ENCODE measurements around the gene COQ6.
"Not testable (repeated sequence)": the region's sequence is repeated elsewhere in the genome, so short reads cannot be mapped to it uniquely, and the experiment has no call there.

COQ6 gene

DNA sequence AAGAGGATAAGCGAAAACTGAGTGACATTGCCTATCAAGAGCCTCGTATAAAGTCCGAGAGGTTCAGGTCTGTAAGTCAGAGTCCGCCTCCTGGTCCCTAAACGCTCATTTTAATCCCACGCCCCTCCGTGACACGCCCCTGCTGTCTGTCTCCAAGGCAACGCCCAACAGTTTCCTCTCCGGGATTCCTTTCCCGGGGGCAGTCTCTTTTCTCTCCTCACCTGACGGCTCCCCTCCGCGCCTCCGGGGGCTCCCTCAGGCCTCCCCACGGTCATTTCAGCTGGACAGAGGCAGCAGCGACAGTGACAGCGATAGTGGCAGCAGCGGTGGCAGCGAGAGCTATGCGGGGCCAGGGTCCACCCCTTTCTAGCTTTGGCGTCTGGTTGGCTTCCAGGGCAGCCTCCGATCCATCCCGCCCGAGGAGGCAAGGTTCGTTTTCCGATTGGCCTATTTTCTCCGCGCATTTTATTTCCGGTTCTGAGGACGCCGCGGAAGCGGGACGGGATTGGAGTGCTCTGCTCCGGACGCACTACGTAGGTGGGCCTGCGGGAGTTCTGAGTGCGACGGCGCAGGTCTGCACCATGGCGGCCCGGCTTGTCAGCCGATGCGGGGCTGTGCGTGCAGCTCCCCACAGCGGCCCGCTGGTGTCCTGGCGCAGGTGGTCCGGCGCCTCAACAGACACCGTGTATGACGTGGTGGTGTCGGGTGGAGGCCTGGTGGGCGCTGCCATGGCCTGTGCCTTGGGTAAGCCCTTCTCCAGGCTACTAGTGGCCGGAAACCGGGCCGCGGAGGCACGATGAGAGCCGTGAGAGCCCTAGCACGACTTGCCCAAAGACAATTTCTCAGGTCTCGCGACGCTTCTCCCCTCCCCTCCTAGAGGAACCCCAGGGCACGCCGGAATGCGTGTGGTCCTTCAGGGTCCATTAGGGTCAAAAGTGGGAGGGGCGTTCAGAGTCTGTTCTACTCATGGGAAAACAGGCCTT, at the start of gene COQ6, which contains the start of gene FAM161B:
TSS of gene COQ6 (plus strand) at position 551 of the 983 bp plus-strand sequence. CDS start at position 582, 31 bp downstream.
TSS of gene FAM161B (minus strand) at position 343 of the 983 bp plus-strand sequence. CDS start at position 275, 68 bp downstream.
- DNase-seq: peak; percentile 97

DNA sequence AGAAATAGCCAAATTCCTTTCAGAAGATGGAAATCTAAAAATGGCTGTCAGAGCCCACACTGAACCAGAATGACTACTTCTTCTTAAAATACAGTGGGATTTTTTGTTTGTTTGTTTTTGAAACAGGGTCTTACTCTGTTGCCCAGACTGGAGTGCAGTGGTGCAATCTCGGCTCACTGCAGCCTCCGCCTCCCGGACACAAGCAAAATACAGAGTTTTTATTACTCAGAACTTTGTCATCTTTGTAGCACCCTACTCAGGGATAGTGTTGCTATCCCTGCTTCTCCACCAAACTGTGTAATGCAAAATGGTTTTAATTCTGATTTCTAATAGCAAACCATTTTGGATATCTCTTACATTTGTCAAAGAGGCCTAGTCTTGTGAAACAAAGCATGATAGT, 47.1 kb upstream of the COQ6 start:
- DNase-seq: no peak

DNA sequence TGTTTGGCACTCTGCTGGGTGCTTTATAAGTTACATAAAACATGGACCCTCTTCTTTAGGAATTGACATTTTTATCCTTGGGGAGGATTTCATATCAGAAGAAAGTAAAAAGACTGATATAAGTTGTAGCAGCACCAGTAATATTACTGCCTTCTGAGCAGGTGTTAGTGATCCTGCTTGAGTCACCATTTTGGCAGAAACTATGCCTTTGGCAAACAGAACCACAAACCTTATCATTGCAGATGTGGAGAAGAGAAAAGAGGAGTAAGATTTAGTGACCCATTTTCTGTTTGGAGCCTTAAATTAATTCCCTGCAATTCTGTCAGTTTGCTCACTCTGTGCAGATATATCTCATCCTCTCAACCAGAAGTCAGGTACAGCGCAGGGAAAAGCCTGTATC, 40.4 kb upstream of the COQ6 start:
- no peak for DNase-seq

DNA sequence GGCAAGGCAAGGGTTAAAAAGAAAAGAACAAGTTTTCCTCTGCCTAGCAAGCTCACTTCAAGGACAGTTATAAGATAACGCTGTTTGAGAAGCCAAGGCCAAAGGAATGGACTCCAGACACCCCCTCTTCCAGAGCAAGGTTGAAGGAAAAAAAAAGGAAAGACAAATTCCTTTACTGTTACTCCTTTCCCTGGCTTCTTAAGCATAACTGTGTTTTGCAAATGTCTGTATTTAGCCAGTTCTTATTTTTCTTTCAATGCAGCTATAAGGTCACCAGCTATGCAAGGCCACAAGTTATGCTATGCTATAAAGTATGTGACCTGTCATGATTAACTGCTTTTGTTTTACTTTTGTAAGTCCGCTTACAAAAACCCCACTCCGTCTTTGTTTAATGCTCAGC, 36.8 kb upstream of the COQ6 start:
- DNase-seq: peak; percentile 6

DNA sequence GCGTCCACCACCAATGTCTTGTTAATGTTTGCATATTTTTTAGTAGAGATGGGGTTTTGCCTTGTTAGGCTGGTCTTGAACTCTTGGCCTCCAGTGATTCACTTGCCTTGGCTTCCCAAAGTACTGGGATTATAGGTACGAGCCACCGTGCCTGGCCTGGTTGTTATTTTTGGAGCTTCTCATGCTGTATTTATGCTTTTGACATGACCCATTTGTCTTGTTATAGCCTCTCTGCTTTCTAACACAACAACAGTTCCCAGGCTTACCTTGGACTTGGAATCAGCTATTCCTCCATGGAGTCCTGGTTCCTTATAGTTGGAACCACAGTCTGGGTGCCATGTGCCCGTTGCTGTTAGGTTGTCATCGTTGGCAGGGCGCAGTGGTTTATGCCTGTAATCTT, 33.8 kb upstream of the COQ6 start:
- no peak for DNase-seq

DNA sequence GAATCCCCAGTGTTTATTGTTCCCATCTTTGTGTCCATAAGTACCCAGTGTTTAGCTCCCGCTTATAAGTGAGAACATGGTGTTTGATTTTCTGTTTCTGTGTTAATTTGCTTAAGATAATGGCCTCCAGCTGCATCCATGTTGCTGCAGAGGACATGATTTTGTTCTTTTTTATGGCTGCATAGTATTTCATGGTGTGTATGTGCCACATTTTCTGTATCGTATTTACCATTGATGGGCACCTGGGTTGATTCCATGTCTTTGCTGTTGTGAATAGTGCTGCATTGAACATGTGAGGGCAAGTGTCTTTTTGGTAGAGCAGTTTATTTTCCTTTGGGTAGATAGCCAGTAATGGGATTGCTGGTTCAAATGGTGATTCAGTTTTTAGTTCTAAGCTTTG, 30.6 kb upstream of the COQ6 start:
- DNase-seq: not testable (repeated sequence)

DNA sequence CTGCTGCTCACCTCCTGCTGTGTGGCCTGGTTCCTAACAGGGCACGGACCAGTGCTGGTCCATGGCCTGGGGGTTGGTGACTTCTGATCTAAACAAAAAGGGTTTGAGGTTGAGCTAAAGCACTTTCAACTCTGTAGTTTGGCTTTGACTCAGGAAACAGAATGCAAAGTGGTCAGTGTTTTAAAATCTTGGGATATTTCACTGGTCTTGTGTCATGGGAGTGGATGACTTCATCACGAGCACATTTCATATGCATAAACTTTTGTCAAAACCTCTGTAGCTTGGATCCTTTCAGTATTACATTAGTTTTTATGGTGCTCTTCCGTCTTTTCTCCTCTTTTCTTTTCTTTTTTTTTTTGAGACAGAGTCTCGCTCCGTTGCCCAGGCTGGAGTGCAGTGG, 25.8 kb upstream of the COQ6 start:
- DNase-seq: no peak

DNA sequence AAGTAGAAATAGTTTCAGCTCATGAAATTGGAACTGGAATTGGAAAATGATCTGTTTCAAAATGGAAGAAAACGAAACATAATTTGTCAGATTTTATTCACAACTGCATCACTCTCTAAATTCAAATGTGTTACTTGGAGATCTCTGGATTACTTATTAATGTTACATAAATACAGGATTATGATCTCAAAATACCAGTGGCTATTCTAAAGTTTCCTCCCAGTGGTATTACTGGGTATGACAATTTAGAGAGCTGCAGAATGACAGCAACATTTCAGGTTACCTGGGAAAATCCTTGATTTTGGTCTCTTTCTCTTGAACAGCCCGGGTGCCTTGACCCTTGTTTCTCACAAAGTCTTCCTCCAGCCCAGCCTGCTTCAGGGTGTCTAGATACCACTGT, 14.4 kb upstream of the COQ6 start:
- DNase-seq: no peak

DNA sequence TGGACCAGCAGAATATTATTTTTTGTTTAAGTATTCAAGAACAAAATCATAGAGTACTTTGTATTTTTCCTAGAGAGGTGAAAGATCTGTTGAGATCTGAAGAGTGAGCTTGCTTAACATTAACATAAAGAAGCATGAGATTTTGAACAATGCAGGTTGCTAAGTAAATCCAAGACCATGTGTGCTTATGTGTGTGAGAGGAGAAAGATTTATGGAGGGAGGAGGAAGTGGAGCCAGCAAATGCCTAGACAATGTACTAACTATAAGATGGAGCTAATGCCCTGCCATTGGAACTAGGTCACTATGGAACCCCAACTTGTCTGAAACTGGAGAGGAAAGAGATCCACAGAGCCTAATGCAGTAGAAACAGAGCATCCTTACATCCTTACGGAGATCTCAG, 13.6 kb upstream of the COQ6 start:
- no peak for DNase-seq

DNA sequence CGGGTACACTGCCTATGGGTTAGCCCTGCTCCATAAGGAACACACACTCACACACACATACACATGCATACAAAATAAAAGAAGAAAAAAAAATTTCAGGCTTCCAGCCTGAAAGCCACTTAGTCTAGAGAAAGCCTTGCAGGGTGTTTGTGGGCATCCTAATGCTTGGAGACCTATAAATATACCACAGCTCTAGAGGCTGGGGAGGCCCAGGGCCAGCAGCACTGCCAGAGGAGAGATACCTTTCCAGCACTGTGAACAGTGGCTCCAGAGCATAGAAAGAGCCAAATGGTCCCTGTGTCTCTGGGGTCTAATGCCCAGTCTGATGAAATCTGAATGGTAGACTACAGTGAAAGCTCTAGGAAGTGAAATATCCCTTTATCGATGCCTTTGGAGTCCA, 13.1 kb upstream of the COQ6 start:
- no peak for DNase-seq

DNA sequence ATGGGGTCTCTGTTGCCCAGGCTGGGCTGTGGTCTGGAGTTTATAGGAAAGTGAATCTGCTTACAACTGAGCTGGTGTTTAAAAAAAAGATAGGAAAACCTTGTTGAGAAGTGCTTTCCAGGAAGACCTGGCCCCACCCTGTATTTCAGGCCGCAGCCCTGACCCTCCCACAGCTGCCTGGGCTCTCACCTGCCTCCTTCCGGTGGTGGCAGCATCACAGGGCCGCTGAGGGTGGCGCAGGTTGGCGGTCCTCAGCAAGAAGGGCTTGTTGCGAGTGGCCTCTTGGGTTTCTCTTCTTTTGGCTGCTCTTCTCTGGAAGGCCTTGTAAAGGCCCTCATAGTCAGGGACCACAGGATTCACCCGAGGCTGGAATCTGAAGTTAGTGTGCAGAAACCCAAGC, 7.9 kb upstream of the COQ6 start:
- DNase-seq: no peak

DNA sequence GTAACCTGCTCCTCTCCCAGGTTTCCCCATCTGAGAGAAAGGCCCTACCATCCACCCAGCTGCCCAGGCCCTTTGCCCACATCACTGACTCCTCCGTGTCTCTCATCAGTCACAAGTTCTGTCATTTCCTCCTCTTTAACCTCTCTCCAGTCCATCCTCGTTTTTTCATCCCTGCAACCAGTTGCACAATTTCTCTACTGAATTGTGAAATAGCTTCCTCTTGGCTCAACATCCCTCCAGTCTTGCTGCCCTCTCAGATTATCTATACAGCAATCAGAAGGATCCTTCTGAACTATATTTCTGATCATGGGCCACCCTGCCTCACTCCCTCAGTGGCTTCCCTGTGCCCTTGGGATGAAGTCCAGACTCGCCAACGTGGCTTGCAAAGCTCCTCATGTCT, 7.0 kb upstream of the COQ6 start:
- peak; percentile 34 for DNase-seq

DNA sequence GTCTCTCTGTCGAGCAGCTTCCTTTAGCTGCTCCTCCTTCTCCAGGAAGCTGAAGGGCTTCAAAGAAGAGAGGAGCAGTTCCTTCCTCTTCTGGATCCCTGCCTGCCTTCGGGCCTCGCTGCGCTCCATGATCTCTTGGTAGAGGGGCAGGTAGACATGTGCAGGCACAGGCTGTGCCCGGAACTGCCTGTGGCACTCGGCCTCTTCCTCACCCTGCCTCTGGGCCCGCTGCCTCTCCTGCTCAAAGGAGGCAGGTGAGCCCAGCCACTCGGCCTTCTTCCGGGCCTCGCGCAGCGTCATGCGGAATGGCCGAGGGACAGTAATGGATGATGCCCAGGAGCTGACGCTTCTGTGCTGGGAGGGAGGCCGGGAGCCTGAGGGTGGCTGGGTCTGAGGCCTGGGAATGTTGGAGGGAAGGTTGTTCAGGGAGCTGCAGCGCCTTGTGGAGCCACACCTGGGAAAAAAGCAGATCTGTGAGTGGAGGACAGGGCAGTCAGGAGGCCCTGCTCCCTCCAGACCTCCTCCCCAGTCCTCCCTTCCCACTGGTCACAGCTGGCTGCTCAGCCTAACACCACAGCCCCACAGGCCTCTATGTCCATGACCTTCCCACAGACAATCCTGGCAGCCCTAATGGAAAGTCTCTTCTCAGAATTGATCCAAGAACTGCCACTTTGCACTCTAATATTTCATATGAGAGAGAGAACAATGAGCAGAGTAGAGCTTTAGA, 5.5 kb upstream of the COQ6 start:
- DNase-seq: no peak

DNA sequence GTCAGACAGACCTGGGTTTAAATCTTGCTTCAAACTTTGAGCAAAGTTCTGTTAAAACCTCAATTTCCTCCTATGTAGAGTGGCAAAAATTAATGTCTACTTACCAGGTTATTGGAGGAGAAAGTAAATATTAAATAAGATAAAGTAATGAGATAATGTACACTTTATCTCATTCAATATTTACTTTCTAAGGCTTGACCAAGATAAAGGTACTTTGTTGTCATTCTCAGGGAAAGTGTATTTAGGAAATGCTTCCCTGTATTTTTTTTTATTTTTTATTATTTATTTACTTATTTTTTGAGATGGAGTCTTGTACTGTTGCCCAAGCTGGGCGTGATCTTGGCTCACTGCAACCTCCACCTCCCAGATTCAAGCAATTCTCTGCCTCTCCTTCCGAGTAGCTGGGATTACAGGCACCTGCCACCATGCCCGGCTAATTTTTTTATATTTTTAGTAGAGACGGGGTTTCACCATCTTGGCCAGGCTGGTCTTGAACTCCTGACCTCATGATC, 4.9 kb upstream of the COQ6 start:
- no peak for DNase-seq

DNA sequence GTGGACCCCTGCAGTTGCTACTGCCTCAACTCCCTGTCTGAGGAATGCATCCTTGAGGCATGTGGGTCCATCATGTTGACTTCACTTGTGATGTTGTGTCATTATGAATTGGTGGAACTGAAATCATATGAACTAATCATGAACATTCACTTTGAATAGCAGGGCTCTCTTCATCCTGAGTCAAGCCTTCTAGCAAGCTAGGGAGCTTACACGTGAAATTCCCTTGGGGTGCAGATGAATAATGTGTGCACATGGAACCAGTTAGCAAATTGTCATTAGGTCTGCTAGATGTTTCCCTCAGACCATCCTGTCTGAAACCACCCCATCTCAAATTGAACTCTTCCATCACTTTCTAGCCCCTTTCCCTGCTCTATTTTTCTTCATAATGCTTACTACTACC, 3.6 kb downstream of the COQ6 start:
- DNase-seq: peak; percentile 17

DNA sequence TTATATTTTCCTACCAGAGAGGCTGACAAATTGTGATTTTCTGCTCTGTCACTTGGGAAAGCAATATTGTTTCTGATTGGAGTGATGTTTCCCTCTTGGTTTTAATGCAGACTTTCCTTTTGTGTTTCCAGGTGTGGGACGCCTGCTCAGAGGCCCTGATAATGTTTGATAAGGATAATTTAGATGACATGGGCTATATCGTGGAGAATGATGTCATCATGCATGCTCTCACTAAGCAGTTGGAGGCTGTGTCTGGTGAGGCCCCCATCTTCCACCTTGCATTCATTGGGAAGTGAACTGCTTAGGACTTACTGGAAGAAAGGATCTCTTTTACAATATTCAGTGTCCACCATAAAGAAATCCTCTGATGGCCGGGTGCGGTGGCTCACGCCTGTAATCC, 5.6 kb downstream of the COQ6 start:
- DNase-seq: no peak

DNA sequence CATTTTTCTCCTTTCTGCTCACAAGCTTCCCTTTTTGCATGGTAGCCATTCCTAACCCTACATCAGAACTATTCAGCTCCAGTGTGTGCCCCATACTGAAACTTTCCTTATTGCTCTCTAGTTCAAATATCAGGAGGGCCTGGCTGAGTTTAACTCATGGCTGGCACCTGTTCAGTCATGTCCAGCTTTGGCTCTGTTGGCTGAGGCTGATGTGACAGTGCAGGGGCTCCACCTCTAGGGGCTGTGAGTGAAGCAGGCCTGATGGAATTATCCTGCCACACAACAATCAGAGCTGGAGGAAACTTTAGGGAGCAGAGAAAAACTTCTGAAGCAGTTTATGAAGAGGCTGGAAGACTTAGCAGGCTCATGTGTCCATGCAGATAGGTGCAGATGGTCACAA, 8.5 kb downstream of the COQ6 start:
- DNase-seq: no peak

DNA sequence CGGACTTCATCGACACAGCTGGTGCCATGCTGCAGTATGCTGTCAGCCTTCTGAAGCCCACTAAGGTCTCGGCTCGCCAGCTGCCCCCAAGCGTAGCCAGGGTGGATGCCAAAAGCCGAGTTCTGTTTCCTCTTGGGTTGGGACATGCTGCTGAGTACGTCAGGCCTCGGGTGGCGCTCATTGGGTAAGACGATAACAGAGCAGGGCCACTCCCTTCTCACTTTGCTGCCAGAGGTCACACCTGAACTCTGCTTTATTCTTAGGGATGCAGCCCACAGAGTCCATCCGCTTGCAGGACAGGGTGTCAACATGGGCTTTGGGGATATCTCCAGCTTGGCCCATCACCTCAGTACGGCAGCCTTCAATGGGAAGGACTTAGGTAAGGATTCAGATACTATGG, 11.1 kb downstream of the COQ6 start:
- DNase-seq: no peak

DNA sequence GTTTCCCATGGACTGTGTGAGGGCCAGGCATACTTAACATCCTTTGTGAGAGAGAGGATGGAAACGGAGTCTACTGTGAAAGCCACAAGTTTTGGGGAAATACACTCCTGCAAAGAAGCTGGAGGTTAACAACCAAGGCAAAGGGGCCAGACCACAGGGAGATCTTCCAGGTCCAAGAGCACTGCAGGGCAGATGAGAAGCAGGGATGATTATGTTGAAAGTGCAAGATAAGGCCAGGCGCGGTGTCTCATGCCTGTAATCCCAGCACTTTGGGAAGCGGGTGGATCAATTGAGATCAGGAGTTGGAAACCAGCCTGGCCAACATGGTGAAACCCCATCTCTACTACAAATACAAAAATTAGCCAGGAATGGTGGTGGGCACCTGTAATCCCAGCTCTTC, 15.1 kb downstream of the COQ6 start:
- DNase-seq: no peak

DNA sequence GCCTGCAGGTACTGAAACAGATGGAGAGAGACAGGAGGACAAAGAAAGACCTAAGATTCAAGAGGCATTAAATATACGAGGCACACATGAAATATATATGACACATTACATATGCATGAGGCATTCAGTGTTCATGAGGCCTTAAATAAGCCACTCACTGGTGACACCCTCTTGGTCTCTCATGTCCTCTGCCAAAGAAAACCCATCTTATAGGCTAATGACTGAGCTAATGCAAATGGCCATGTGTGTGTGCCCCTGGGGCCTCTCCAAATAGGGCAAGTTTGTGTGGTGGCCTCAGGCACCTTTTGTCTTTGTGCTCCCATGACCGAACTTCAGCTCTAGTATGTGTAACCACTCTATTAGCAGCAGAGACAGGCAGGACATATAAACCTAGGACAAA, 18.8 kb downstream of the COQ6 start:
- DNase-seq: no peak

DNA sequence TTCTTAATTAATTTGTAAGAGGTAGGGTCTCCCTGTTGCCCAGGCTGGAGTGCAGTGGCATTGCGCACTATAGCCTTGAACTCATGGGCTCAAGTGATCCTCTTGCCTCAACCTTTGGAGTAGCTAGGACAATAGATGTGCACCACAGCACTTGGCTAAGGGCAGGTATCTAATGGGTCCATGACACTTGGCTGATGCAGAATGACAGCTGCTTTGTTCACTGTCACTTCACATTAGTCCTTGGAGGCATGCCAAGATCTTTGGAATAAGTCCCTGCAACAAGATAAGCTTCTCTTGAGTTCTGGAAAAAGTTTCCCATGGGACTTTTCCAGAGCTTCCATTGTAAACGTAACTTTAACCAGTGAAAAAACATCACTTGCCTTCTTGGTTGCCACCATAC, 23.4 kb downstream of the COQ6 start:
- DNase-seq: no peak

DNA sequence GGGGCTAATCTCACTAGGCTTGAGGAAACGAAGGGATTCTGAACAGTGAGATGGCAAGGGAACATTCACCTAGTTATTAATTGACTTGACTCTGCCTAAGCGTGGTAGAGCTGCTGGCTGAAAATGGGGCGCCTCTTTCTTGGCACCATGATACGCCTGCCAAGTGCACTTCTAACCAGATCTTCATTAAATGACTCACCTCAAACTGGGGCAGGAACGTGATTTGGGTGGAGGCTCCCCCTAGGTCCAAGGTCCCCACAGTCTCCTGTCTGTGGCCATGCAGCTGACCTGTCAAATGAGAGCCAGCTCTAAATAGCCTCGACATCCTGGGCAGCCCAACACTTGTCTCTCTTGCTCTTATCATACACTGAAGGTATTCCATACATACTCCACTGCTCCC, 26.0 kb downstream of the COQ6 start:
- no peak for DNase-seq

DNA sequence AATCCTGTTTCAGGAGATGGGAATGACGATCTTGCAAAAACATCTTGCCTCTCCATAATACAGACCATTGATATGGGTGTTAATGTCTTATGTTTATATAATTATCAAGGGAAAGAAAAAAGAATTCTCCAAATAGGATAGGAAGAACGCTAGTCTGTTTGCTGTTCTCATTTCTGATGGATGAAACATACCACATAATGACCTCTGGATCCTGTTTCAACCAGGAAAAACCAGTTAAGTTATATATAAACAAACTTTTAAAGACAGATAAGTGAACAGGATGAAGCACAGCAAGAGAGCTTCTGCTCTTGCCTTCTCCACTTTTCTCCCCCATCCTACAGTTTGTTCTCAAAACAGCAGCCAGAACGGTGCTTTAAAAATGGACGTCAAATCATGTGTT, 27.8 kb downstream of the COQ6 start:
- no peak for DNase-seq

DNA sequence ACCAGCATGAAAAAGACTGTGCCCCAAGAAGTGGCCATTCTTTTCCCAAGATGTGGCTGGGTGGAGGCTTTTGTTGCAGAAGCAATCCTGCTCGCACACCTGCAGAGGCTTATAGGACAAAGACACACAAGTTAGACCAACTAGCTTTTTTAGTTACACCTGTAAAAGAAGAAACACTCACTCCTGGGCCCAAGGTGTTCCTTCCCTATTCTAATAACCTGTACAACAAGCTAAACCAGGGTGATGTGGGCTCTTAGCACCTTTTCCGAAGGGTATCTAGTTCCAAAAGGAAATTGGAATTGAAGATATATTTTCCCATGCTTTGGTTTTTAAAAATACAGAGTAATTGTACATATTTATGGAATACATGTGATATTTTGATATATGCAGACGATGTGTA, 38.0 kb downstream of the COQ6 start:
- DNase-seq: no peak

Measured in fibroblast of skin of right biceps (primary cell).